Measurements from ENCODE around the gene SLC16A9.
A peak's percentile ranks its signal among the peaks of the same experiment; 100 is the strongest.
"Not testable (repeated sequence)": the region's sequence is repeated elsewhere in the genome, so short reads cannot be mapped to it uniquely, and the experiment has no call there.

The SLC16A9 gene

GRCh38 chr10:59674215-59674836, 35.3 kb downstream of the SLC16A9 start:
- no peak for DNase-seq

- DNase-seq = peak; percentile 58
Observed at GRCh38 chr10:59672150-59672875, 37.3 kb downstream of the SLC16A9 start.

- DNase-seq = peak; percentile 3
Observed at GRCh38 chr10:59670269-59670668, 39.4 kb downstream of the SLC16A9 start.

- DNase-seq = peak; percentile 89
Observed at GRCh38 chr10:59668096-59668495, 41.6 kb downstream of the SLC16A9 start.

- no peak for DNase-seq
Observed at GRCh38 chr10:59666310-59666709, 43.3 kb downstream of the SLC16A9 start.

GRCh38 chr10:59663213-59663612, 46.4 kb downstream of the SLC16A9 start:
- DNase-seq = not testable (repeated sequence)

- DNase-seq = no peak
Observed at GRCh38 chr10:59657724-59658123, 51.9 kb downstream of the SLC16A9 start.

- no peak for DNase-seq
Observed at GRCh38 chr10:59655309-59655708, 54.3 kb downstream of the SLC16A9 start.

GRCh38 chr10:59654007-59654406, 55.6 kb downstream of the SLC16A9 start:
- DNase-seq = no peak

GRCh38 chr10:59651902-59652301, 57.7 kb downstream of the SLC16A9 start:
- DNase-seq = no peak

GRCh38 chr10:59649606-59650346, 59.9 kb downstream of the SLC16A9 start:
- no peak for DNase-seq

- DNase-seq = peak; percentile 87
Observed at GRCh38 chr10:59648711-59649201, 60.9 kb downstream of the SLC16A9 start.

- DNase-seq = no peak
Observed at GRCh38 chr10:59644841-59645240, 64.8 kb downstream of the SLC16A9 start.

GRCh38 chr10:59641688-59642087, 68.0 kb downstream of the SLC16A9 start:
- not testable (repeated sequence) for DNase-seq

GRCh38 chr10:59635502-59636290, 74.0 kb downstream of the SLC16A9 start:
- no peak for DNase-seq

- no peak for DNase-seq
Observed at GRCh38 chr10:59634102-59634501, 75.5 kb downstream of the SLC16A9 start.

- no peak for DNase-seq
Observed at GRCh38 chr10:59633063-59633462, 76.6 kb downstream of the SLC16A9 start.

- DNase-seq = no peak
Observed at GRCh38 chr10:59631882-59632807, 77.5 kb downstream of the SLC16A9 start.

GRCh38 chr10:59631237-59631636, 78.4 kb downstream of the SLC16A9 start:
- DNase-seq = no peak

- no peak for DNase-seq
Observed at GRCh38 chr10:59628965-59629364, 80.7 kb downstream of the SLC16A9 start.

- no peak for DNase-seq
Observed at GRCh38 chr10:59628456-59628855, 81.2 kb downstream of the SLC16A9 start.
